ENCODE measurements around the gene STK11IP.

The STK11IP gene, protein sequence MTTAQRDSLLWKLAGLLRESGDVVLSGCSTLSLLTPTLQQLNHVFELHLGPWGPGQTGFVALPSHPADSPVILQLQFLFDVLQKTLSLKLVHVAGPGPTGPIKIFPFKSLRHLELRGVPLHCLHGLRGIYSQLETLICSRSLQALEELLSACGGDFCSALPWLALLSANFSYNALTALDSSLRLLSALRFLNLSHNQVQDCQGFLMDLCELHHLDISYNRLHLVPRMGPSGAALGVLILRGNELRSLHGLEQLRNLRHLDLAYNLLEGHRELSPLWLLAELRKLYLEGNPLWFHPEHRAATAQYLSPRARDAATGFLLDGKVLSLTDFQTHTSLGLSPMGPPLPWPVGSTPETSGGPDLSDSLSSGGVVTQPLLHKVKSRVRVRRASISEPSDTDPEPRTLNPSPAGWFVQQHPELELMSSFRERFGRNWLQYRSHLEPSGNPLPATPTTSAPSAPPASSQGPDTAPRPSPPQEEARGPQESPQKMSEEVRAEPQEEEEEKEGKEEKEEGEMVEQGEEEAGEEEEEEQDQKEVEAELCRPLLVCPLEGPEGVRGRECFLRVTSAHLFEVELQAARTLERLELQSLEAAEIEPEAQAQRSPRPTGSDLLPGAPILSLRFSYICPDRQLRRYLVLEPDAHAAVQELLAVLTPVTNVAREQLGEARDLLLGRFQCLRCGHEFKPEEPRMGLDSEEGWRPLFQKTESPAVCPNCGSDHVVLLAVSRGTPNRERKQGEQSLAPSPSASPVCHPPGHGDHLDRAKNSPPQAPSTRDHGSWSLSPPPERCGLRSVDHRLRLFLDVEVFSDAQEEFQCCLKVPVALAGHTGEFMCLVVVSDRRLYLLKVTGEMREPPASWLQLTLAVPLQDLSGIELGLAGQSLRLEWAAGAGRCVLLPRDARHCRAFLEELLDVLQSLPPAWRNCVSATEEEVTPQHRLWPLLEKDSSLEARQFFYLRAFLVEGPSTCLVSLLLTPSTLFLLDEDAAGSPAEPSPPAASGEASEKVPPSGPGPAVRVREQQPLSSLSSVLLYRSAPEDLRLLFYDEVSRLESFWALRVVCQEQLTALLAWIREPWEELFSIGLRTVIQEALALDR

DNA sequence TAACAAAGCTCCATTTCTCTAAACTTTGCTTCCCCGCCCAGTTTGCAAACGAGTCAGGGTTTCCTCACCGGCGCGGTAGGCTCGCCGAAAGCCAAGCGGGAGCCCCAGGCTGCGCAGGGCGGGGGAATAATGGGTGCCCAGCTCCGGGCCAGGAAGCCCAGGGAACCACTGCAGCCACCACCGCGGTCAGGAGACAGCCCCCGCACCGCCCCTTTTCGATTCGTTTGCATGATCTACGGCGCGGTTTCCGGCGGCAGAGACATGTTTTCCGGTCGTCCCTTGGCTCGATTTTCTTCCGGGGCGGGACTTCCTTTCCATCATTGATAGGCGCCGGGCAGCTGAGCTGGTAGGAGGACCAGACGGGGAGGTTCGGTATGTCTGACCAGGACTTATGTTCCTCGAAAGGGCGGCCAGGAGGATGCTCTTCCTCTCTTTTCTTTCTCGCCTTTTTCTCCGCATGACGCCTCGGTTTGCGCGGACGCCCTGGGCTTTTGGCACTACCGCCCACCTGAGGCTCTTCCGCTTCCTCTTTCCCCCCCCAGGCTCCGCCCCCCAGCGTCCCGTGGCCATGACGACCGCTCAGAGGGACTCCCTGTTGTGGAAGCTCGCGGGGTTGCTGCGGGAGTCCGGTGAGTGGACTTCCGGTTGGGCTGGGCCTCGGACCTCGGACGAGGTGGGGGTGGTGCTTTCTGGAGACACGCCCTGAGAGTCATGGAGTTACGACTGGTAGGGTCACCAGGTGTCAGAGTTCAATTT is at the start of gene STK11IP:
STK11IP (plus strand) TSS at position 306 of the 756 bp plus-strand sequence; CDS start at position 569, 263 bp downstream.
- DNase-seq: peak; percentile 99

DNA sequence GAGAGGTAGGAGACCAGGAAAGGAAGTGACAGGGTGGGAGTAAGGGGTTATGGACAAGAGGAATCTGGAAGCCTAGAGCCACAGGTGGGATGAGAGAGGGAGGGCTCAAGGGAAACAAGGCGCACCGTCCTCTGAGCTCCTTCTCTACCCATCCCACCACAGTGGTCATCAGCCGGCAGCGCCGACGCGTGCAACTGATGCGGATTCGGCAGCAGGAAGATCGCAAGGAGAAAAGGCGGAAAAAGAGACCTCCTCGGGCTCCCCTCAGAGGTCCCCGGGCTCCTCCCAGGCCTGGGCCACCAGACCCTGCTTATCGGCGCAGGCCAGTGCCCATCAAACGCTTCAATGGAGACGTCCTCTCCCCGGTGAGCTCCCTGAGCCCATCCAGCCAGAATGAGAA is 48.7 kb upstream of the STK11IP start:
- DNase-seq: no peak

DNA sequence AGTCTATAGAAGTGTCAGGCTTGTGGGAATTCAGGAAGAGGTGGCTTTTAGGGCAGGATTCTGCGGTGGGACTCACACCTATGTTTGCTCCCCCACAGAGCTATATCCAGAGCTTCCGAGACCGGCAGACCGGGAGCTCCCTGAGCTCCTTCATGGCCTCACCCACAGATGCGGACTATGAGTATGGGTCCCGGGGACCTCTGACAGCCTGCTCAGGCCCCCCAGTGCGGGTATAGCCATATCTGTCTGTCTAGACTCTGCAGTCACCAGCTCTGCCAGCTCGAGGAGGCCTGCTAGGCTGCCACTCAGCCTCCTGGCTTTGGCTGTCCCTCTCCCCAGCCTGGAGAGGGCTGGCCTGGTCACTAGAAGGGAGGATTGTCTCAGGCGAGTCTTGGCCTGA is 48.0 kb upstream of the STK11IP start:
- no peak for DNase-seq

DNA sequence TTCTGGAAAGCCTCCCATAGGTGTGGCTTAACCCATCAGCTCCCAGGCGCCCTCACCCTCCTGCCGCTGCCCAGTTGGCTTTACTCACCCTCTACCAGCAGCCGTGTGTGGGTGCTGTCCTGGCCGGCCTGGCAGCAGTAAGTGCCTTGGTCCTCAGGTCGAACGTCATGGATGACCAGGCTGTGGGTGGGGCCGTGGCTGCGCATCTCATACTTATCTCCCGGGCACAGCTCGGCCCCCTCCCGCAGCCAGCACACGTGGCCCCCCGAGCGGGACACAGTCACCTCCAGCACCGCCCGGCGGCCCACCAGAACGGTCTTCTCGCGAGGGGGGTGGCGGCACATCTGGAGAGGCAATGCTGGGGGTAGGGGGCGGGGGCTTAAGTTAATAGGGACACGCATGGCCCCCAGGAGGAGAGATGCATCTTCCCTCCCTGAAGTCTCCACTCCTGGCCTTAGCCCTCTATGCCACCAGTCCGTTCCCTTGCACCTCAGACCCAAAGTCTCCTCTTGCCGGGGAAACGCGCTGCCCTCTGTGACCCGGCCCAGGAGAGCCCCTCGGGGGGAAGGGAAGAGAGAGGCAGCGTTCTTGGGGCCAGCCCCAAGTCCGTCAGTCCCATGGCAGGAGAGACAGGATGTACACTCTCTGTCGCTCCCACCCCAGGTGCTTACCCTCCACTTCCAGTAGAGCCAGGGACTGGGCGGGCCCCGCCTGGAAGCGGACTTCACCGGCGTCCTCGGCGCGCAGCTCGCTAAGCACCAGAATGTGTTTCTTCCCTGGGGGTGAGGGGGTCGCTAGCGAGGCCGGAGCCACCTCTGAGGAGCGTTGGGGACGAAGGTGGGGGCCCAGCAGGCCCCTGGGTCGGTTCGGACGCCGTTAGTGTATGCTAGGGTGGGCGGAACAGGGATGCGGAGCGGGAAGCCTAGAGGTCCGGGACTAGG is 45.9 kb upstream of the STK11IP start:
- peak; percentile 87 for DNase-seq

DNA sequence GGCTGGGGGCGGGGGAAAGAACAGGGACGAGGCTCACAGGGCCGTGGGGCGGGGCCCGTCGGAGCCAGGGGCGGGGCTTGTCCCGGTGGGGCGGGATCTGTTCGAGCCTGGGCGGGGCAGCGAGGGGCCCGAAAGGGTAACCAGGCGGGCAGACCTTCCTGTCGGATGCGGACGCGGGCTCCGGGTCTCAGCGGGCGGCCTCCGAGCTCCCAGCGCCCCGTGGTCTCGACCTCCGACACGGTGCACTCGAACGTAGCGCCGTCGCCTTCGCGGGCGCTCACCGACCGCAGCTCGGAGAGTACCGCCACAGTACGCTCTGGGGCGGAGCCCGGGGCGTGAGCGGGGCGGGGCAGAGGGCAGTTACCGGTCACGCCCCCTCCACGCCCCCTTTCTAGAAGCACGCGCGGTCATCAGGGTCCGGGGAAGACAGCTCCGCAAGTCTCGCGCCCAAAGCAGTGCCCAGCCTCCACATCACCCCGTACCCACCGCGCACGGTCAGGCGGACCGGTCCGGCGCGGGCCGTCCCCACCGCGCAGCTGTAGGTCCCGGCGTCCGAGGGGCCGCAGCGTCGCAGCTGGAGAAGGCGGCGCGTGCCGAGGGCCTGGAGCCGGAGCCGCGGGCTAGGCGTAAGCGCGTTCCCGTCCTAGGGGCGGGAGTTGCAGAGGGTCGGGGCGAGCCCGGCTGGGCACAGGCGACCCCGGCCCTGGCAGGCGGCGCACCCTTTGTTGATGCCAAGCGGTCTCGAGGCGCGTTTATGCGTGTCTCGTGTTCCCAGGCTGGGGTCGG is 45.1 kb upstream of the STK11IP start:
- peak; percentile 92 for DNase-seq

DNA sequence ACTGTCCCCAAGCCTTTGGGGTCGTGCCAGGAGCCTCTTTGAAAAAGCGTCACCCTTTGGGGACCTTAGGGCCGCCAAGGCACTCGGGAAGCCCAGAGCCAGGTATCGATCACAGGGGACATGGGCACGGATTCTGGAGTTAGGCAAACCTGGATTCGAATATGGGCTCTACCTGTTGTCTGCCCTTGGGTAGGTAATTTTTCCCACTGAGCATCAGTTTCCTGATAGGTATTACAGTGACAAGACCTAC is 44.6 kb upstream of the STK11IP start:
- DNase-seq: no peak

DNA sequence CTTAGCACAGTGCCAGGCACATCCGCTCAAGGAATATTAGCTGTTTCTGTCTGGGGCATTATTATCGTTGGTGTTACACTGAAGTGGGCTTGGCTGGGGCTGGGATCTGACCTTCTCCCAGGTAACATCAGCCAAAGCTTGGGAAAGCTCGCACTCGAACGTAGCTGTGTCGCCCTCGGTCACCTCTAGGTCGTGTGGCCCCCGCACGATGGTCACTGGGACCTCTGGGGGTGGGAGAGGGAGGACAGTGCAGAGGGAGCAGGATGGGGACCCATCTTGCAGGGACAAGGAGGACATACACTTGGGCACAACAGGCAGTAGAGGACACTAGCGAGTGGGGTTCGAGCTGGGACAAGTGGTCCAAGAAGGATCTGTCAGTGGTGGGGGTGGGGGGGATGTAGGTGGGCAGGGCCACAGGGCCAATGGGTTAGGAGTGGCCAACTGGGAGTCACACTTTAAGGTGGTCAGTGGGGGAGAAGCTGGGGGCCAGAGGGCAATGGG is 44.1 kb upstream of the STK11IP start:
- DNase-seq: no peak

DNA sequence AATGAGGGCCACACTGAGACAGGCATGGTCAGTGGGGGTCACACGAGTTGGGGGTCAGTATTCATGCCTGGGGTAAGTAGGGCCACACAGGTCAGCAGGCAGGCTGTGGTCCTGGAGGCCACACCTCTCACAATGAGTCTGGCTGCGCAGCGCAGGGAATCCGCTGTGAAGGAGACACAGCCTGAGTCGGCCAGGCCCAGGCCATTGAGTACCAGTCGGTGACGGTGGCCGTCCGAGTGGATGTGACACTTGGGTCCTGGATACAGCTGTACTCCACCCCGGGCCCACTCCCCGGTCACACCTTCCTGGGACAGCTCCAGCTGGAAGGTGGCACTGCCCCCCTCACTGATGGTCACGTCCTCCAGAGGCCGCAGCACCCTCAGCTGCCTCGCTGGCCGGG is 43.3 kb upstream of the STK11IP start:
- no peak for DNase-seq

DNA sequence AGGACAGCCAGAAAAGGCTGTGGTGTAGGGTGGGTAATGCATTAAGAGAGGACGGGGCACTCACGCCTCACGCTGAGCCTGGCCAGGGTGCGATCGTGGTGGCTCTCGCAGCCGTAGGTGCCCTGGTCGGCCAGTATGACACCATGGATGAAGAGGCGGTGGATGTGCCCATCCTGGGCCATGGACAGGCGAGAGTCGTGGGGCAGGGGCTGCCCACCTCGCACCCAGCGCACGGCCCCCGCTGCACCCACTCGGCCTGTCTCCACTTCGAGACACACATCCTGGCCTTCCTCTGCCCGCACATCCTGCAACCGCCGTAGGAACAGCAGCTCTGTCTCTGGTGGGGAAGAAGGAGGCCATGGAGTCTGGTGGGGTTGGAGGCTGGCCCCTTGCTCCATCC is 41.7 kb upstream of the STK11IP start:
- DNase-seq: no peak

DNA sequence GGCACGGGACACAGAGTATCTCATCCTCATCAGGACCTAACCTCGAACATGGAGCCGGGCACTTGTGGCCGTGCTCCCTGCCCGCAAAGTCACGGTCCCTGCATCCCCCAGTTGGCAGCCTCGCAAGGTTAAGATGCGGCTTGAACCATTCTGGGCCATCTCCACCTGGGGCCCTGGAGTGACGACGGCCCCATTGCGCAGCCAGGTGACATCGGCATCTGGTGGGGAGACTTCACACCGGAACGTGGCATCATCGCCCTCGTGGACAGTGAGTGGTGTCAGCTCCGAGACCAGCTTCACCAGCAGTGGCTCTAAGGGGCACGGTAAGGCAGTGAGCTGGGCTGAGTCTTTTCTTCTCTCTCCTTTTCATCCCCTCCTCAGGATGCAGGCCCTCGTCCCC is 41.2 kb upstream of the STK11IP start:
- no peak for DNase-seq

DNA sequence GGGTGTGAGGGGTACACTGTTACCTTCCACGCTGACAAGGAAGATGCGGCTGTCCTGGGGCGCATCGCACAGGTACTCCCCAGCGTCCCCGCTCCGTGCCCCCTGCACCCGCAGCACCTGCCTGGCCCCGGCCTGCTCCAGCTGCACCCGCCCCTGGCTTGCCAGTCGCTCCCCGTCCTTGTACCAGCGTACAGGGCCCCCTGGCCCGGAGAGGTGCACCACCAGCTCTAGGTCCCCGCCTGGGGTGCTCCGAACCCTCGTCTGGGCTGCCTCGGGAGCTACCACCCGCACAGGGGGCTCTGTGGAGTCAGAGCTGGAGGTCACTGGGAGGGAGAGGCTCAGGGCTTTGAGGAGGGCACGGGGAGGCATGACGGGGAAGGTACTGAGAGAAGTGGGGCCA is 40.3 kb upstream of the STK11IP start:
- no peak for DNase-seq

DNA sequence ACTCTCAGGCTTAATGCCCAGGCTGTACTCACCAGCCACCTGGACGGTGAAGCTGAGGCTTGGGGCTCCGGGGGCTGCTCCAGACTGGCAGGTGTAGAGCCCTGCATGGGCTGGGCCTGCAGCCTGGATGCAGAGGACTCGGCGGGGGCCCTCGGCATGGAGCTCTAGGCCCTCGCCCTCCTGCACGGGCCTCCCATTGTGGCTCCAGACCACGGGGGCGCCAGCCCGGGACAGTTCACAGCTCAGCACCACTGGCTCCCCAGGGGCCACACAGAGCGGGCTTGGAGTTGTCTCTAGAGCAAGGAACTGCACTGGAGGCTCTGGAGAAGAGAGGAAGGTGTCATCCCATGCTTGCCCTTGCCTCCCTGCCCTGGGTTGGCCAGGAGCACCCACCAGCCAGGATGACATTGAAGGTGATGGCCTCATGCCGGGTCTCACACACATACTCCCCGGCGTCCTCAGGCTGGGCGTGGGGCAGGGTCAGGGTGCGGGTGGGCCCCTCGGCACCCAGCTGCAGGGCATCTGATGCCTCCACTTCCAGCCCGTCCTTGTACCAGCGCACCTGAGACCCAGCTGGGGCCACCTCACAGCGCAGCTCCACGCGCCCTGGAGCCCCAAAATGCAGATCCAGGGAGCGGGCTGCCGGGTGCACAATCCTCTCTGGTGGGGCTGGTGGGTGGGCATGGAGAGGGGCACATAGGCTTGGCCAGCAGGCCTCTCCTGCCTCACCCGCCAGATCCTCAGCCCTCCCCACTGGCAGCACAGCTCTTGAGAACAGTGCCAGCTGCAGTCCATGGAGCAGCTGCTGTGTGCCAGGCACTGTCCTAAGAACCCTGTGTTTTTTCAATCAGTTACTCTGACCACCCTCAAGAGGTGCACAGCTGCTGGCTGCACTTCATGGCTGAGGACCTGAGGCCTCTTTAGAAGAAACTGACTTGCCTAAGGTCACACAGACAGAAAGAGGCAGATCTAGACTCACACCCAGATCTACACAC is 39.6 kb upstream of the STK11IP start:
- no peak for DNase-seq

DNA sequence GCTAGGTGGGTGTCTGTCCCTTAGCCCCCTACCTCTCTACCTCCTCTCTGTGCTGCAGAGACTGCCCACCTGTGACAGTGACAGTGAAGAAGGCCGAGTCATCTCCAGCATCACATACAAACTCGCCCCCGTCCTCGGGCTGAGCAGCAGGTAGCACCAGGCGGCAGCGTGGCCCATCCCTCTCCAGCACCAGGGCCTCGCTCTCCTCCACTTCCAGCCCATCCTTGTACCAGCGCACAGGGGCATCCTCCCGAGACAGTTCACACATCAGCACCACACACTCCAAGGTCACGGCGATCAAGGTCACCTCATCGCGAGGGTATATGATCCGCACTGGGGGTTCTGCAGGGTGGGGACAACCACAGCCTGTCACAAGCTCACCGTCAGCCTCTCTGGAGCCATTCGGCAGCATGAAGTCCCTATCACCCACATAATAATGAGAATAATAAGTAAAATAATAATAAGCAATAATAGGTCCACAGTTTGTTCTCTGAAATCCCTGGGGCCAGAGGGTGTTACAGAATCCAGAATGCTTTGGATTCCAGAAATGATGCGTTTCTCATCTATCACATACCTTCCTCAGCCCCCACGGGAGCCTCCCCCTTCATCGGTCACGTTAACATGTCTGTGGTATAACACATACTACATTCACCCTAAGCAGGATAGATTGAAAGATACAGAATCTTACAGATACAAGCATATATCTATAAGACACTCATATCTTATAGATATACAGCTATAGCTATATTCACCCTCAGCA is 38.3 kb upstream of the STK11IP start:
- no peak for DNase-seq

DNA sequence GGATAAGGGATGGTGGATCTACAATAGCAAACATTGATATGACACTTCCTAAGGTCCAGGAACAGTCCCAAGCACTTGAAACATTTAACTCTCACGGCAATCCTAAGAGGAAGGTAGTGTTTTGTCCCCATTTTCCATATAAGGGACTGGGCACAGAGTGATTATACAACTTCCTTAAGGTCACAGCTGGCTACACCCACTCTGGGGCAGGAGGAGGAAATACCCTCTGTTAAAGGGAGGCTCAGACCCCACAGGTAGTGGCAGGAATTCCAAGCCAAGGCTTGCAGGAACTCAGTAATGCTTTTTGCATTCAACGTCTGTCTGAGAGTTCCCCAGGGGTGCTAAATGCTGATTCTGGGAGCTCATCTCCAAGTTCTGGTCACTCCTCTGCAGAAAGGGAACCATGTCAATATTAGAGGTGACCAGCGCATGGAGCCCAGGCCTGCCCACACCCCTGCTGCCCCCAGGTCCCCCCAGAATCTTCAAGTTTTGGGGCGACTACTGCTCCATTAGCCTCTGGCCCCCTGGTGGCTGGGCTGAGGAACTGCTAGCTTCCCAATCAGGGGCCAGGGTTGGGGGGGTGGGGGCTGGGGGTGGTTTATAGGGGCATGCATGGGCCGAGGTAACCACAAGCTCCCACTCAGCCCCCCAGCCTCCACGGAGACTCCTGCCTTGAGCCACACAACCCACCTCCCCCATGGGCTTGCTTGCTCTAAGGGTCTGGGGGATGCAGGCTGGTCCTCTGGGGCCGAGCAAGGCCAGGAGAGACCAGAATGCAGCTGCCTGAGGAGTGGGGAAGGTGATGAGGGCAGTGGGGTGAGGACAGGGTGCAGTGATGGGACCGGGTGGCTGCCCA is 37.4 kb upstream of the STK11IP start:
- peak; percentile 26 for DNase-seq

DNA sequence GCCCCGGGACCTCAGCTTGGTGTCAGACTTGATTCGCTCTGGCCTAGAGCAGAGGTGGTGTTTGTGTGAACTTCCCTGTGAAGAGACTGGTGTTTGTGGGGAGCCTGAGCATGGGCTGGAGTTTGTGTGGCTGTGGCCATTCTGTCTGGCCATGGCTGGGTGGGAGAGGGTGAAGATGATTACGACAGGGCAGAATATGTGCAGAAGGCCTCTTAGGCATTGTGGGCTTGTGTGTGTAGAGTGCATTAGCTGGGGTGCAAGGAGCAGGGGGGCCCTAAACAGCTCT is 36.8 kb upstream of the STK11IP start:
- DNase-seq: no peak

DNA sequence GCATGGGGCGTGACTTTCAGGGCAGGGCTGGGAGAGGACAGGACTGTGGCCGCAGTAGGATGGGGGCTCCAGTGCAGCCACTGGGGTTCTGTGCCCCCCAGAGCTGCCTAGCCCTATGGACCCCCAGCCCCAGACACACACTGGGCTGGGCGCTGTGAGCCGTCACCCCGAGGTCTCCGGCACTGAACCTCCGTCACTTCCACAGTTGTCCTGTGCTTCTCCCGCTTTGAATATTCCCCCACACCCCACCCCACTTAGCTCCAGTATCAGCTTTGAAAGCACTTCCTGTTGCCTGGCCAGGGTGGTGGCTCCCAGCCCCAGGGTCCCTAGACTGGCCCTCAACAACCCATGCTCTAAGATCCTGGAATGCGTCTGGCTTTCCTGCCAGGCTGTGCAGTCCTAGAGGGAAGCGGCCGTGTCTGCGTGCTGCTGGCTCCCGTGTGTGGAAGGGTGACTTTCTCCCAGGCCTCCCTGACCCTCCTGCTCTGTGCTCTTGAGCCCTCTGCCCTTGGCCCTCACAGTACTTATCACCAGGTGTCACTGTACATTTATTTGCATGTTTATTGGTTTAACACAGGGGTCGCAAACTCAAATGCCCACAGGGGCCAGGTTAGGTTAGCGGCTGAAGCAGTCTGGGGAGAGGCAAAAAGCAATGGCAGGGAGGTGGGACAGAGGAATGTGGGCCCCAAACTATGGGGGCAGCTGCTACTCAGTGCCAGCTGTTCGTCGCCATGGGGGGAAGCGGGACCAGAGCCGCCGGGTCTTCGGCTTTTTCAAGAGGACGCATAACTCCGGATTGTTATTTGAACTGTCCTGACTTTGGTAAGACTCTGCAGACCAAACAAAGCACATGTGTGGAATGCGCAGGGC is 36.2 kb upstream of the STK11IP start:
- DNase-seq: peak; percentile 50

Measured in NCI-H82 (cell line).